Upper lobe of left lung (tissue), 6 donors: ENCODE data around the gene CMKLR1. TPM values are rescaled to one million over a fixed set of nuclear protein-coding genes. Genes with fewer than 3 reads are reported as not detected.

Experiments
- ATAC-seq, 2 donors: fragments of 200-7000 bp; cut with Tn5 transposase; one replicate each; pipeline ENCODE4 v1.9.1; 2022; ENCODE audit warnings: mild to moderate bottlenecking in 2 of 2, moderate library complexity in 2 of 2; ENCODE audit not compliant: low FRiP score in 2 of 2
- DNase-seq, 2 donors: peaks; one replicate each; pipeline ENCODE4 v3.0.0-alpha.2; 2019 to 2020
- H3K27ac ChIP-seq, 4 donors: fragments of 200-600 bp; sonication (generic); one replicate each; pipeline ENCODE4 v1.5.1; 2016 to 2019
- H3K27me3 ChIP-seq, 4 donors: fragments of 200-600 bp; sonication (generic); one replicate each; pipeline ENCODE4 v1.5.1; 2017 to 2019
- H3K36me3 ChIP-seq, 4 donors: fragments of 200-600 bp; sonication (generic); one replicate each; pipeline ENCODE4 v1.5.1; 2016 to 2019
- H3K4me1 ChIP-seq, 4 donors: fragments of 200-600 bp; sonication (generic); one replicate each; pipeline ENCODE4 v1.5.1; 2018 to 2019
- H3K4me3 ChIP-seq, 4 donors: fragments of 200-600 bp; sonication (generic); one replicate each; pipeline ENCODE4 v1.5.1; 2017 to 2019; ENCODE audit warnings: mild to moderate bottlenecking in 2 of 4, moderate library complexity in 1 of 4
- H3K9me3 ChIP-seq, 4 donors: fragments of 200-600 bp; sonication (generic); one replicate each; pipeline ENCODE4 v1.5.1; 2018 to 2019
- CTCF ChIP-seq, 6 experiments: fragments of 450-650 bp in 4 of 6; fragments of 200-600 bp in 2 of 6; sonication (generic) in 2 of 6; IDR thresholded peaks; one replicate each; pipeline ENCODE4 v1.5.1; 2016 to 2019; ENCODE audit warnings: antibody characterized with exemption in 6 of 6
- EP300 ChIP-seq, 4 donors: sonication (generic); formaldehyde crosslinking; IDR thresholded peaks; one replicate each; pipeline ENCODE4 v1.5.1; 2017; ENCODE audit warnings: antibody characterized with exemption in 4 of 4, control low read depth in 2 of 4
- POLR2A ChIP-seq, 4 donors: fragments of 450-650 bp; IDR thresholded peaks; one replicate each; pipeline ENCODE4 v1.5.1; 2016 to 2017; ENCODE audit warnings: antibody characterized with exemption in 4 of 4, mild to moderate bottlenecking in 2 of 4
- POLR2AphosphoS5 ChIP-seq, 2 donors: sonication (generic); formaldehyde crosslinking; IDR thresholded peaks; one replicate each; pipeline ENCODE4 v1.5.1; 2017; ENCODE audit warnings: antibody characterized with exemption in 2 of 2
- WGBS, 2 donors: methylation state at CpG; one replicate each; pipeline ENCODE4 v1.1.5; 2017 to 2018; 5-methylcytosine and 5-hydroxymethylcytosine counted together
- total RNA-seq, 6 donors: library from RNA; depleted of rRNA in 4 of 6; stranded (reverse); fragments of >200 nt in 4 of 6; gene quantifications; one replicate each; pipeline versions ENCODE4 v1.1.0 to v1.2.1, GENCODE V29; 2016 to 2021
- donor health status: DM: no; HTN: no; CAD: no; lungs with moderate emphysema.
- donor health status: DM: no; HTN: yes; CAD: no; lungs with severe emphysema.

The CMKLR1 gene
- total RNA-seq, 6 donors from 2014 or later: 7.8 to 40.9 (median 19.9) TPM

GRCh38 chr12:108326254-108326750, 12.8 kb downstream of the CMKLR1 start:
- Histone ChIP-seq H3K36me3 (peaks cover 0 to 3% (median 0%) of the 10 kb centered on the region in 4 donors), H3K27ac (no peak overlapping the region), H3K27me3 (no peaks in the 10 kb centered on the region), H3K4me1 (peaks cover 5 to 29% (median 20%) of the 10 kb centered on the region in 4 donors), H3K4me3 (no peak overlapping the region), H3K9me3 (no peaks in the 10 kb centered on the region)
- ATAC-seq (no peak), DNase-seq (no peak)
- TF ChIP-seq CTCF (IDR thresholded peaks at IDR 0.05): no peak
- no peak for TF ChIP-seq EP300 (IDR thresholded peaks at IDR 0.05)
- no peak for TF ChIP-seq POLR2A (IDR thresholded peaks at IDR 0.05)
- TF ChIP-seq POLR2AphosphoS5 (IDR thresholded peaks at IDR 0.05): no peak
- WGBS, 2 donors: 71 to 82% methylated on average over 2 of the region's 2 CpGs

- H3K27ac ChIP-seq: no peak overlapping the region
- H3K27me3 ChIP-seq: no peaks in the 10 kb centered on the region
- TF ChIP-seq EP300 (IDR thresholded peaks at IDR 0.05) (no peak), POLR2AphosphoS5 (IDR thresholded peaks at IDR 0.05) (no peak), POLR2A (IDR thresholded peaks at IDR 0.05) (no peak), CTCF (IDR thresholded peaks at IDR 0.05) (no peak)
- peaks cover 0 to 3% (median 0%) of the 10 kb centered on the region in 4 donors for H3K36me3 ChIP-seq
- peaks cover 5 to 33% (median 20%) of the 10 kb centered on the region in 4 donors for H3K4me1 ChIP-seq
- ATAC-seq: no peak
- no peaks in the 10 kb centered on the region for H3K9me3 ChIP-seq
- H3K4me3 ChIP-seq: no peak overlapping the region
- WGBS, 2 donors: 87 to 88% methylated on average over 3 of the region's 3 CpGs
- no peak for DNase-seq
Observed at GRCh38 chr12:108325549-108325948, 13.6 kb downstream of the CMKLR1 start.

- Histone ChIP-seq H3K4me3 (no peak overlapping the region), H3K9me3 (no peaks in the 10 kb centered on the region), H3K27me3 (no peaks in the 10 kb centered on the region), H3K4me1 (peaks cover 5 to 33% (median 20%) of the 10 kb centered on the region in 4 donors), H3K36me3 (peaks cover 0 to 3% (median 0%) of the 10 kb centered on the region in 4 donors), H3K27ac (no peak overlapping the region)
- DNase-seq (no peak), ATAC-seq (no peak)
- TF ChIP-seq POLR2A (IDR thresholded peaks at IDR 0.05) (no peak), POLR2AphosphoS5 (IDR thresholded peaks at IDR 0.05) (no peak), EP300 (IDR thresholded peaks at IDR 0.05) (no peak), CTCF (IDR thresholded peaks at IDR 0.05) (no peak)
- 46 to 71% methylated on average over 5 of the region's 5 CpGs for WGBS, 2 donors
Observed at GRCh38 chr12:108325018-108325358, 14.1 kb downstream of the CMKLR1 start.

GRCh38 chr12:108324351-108325017, 14.6 kb downstream of the CMKLR1 start:
- 73 to 74% methylated on average over 6 to 8 of the region's 8 CpGs for WGBS, 2 donors
- TF ChIP-seq CTCF (IDR thresholded peaks at IDR 0.05): no peak
- TF ChIP-seq POLR2A (IDR thresholded peaks at IDR 0.05): no peak
- TF ChIP-seq EP300 (IDR thresholded peaks at IDR 0.05): no peak
- no peak for TF ChIP-seq POLR2AphosphoS5 (IDR thresholded peaks at IDR 0.05)
- Histone ChIP-seq H3K4me3 (no peak overlapping the region), H3K4me1 (peaks cover 5 to 33% (median 20%) of the 10 kb centered on the region in 4 donors), H3K9me3 (no peaks in the 10 kb centered on the region), H3K36me3 (peaks cover 0 to under 1% (median 0%) of the 10 kb centered on the region in 4 donors), H3K27ac (peak overlapping the region in 1 of 4 donors; percentile 48), H3K27me3 (no peaks in the 10 kb centered on the region)
- ATAC-seq: no peak
- DNase-seq: no peak

DNA sequence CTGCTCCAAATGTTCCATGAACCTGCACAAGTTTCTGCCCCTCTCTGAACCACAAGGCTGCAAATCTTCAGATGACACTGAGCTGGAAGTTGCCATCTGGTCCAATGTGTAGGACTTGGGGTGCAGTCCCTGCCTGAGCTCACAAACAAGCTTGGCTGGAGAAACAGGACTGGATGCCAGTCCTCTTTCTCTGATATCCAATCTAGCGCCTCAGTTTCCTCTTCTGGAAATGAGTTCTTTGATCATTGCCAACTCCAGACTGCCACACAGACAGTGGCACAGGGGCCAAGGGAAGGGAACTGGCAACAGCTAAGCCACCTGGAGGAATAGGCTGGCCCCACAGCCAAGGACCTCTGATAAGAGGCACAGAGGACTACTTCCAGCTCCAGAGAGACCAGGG, 15.5 kb downstream of the CMKLR1 start:
- WGBS, 2 donors: 60 to 88% methylated on average over 1 of the region's 1 CpG
- peak overlapping the region in 1 of 4 donors; percentile 48 for H3K27ac ChIP-seq
- H3K9me3 ChIP-seq: no peaks in the 10 kb centered on the region

More for the DNA sequence above, 15.5 kb downstream of the CMKLR1 start:
- DNase-seq (no peak), ATAC-seq (no peak)
- H3K27me3 ChIP-seq: no peaks in the 10 kb centered on the region
- TF ChIP-seq POLR2A (IDR thresholded peaks at IDR 0.05) (no peak), POLR2AphosphoS5 (IDR thresholded peaks at IDR 0.05) (no peak), CTCF (IDR thresholded peaks at IDR 0.05) (no peak), EP300 (IDR thresholded peaks at IDR 0.05) (no peak)
- no peaks in the 10 kb centered on the region for H3K36me3 ChIP-seq
- H3K4me1 ChIP-seq: peaks cover 5 to 27% (median 16%) of the 10 kb centered on the region in 4 donors
- H3K4me3 ChIP-seq: no peak overlapping the region
